K562 (cell line): ENCODE data around the gene BRICD5. TPM values are rescaled to one million over a fixed set of nuclear protein-coding genes. Genes with fewer than 3 reads are reported as not detected.

Experiments used
- ARID3A ChIP-seq: IDR thresholded peaks from 2 replicates; pipeline ENCODE4 v1.6.1; 2012; ENCODE audit warnings: low read depth, low read length, improper control_type of control experiment, borderline replicate concordance
- CGGBP1 ChIP-seq: fragments of 250-450 bp; sonication (Bioruptor Pico); IDR thresholded peaks from 2 replicates; pipeline ENCODE4 v1.9.0; 2021; ENCODE audit warnings: mild to moderate bottlenecking
- ELK1 ChIP-seq: sonication (generic); formaldehyde crosslinking; IDR thresholded peaks from 2 replicates; pipeline ENCODE4 v1.8.1; 2022; ENCODE audit warnings: missing genetic modification reagents
- KLF1 ChIP-seq: fragments of 450-650 bp; IDR thresholded peaks from 2 replicates; pipeline ENCODE4 v1.6.1; 2016; ENCODE audit warnings: missing genetic modification characterization, missing compliant biosample characterization
- MEIS2 ChIP-seq: fragments of 450-650 bp; IDR thresholded peaks from 2 replicates; pipeline ENCODE4 v1.6.1; 2014; ENCODE audit warnings: mild to moderate bottlenecking; ENCODE audit not compliant: partially characterized antibody
- POLR2G ChIP-seq: fragments of 200-400 bp; formaldehyde crosslinking; IDR thresholded peaks from 2 replicates; pipeline ENCODE4 v1.6.1; 2017; ENCODE audit warnings: low read depth, mild to moderate bottlenecking, antibody characterized with exemption, low read length, moderate library complexity
- PTTG1 ChIP-seq: fragments of 450-650 bp; IDR thresholded peaks from 2 replicates; pipeline ENCODE4 v1.6.1; 2016; ENCODE audit warnings: low read depth, mild to moderate bottlenecking, missing genetic modification characterization, missing compliant biosample characterization
- XRCC4 ChIP-seq: IDR thresholded peaks from one replicate; pipeline ENCODE4 v1.6.1; 2011; ENCODE audit not compliant: insufficient read depth, insufficient read length; ENCODE audit errors: extremely low read depth
- ZBTB9 ChIP-seq: fragments of 450-650 bp; formaldehyde crosslinking; IDR thresholded peaks from 2 replicates; pipeline ENCODE4 v1.4.0; 2020; ENCODE audit warnings: mild to moderate bottlenecking, moderate library complexity
- ZNF354B ChIP-seq: fragments of 250-450 bp; sonication (Bioruptor Pico); IDR thresholded peaks from 2 replicates; pipeline ENCODE4 v1.4.0; 2020
- ZNF407 ChIP-seq: fragments of 450-650 bp; IDR thresholded peaks from 2 replicates; pipeline ENCODE4 v1.6.1; 2016; ENCODE audit warnings: low read depth
- polyA plus RNA-seq, 8 experiments: library from polyadenylated mRNA; depleted of rRNA in 4 of 8; stranded (reverse) in 5 of 8; unstranded in 3 of 8; fragments of >200 nt; fragmentation: Nextera tagmentation in 2 of 8; fragmentation: Illumina TruSeq in 1 of 8; extraction: Ambion mirVana in 2 of 8; extraction: Trizol in 1 of 8; gene quantifications; 2 replicates each; pipeline versions ENCODE4 v1.2.1 to v1.2.3, GENCODE V29; 2011 to 2014; ENCODE audit warnings: inconsistent platforms in 1 of 8, missing spikeins in 1 of 8
- total RNA-seq, 7 experiments: library from RNA; depleted of rRNA in 6 of 7; stranded (reverse); fragments of >200 nt in 6 of 7; fragmentation: Illumina TruSeq in 2 of 7; extraction: Trizol in 2 of 7; gene quantifications; 2 replicates each; pipeline versions ENCODE4 v1.2.1 to v1.2.3, GENCODE V29; 2011 to 2021; ENCODE audit warnings: low replicate concordance in 1 of 7

Gene BRICD5
- total and polyA plus RNA-seq, 9 of the 15 experiments (the other 6 are each of a cell fraction or from before 2014, with no cell fraction given) = 0.24 to 15.1 (median 2.4) TPM; not detected in 1

- TF ChIP-seq ELK1 (CRISPR knock-in tag) = no peak
- no peak for TF ChIP-seq XRCC4
- TF ChIP-seq ZNF407 = no peak
- TF ChIP-seq CGGBP1 = no peak
- no peak for TF ChIP-seq PTTG1 (tag)
- no peak for TF ChIP-seq ARID3A
- TF ChIP-seq KLF1 (tag) = no peak
- TF ChIP-seq ZBTB9 (CRISPR knock-in tag) = no peak
- TF ChIP-seq MEIS2 = peak; percentile 62
- TF ChIP-seq POLR2G = peak; percentile 69
- no peak for TF ChIP-seq ZNF354B (CRISPR knock-in tag)
Observed at GRCh38 chr16:2212362-2213324, 2.0 kb upstream of the BRICD5 start (continued).
